Testis (tissue), 2 donors: Measurements from ENCODE around the gene MEI4.

Experiments
- POLR2A ChIP-seq: fragments of 450-650 bp; IDR thresholded peaks from one replicate; pipeline ENCODE4 v1.6.1; 2017; ENCODE audit warnings: antibody characterized with exemption, mild to moderate bottlenecking, moderate library complexity
- TF ChIP-seq, protein P1 (sequence below), 3 experiments: fragments of 450-650 bp in 2 of 3; fragments of 200-600 bp in 1 of 3; sonication (generic) in 1 of 3; IDR thresholded peaks; one replicate each; pipeline ENCODE4 v1.5.1; 2016 to 2019; ENCODE audit warnings: antibody characterized with exemption in 3 of 3, mild to moderate bottlenecking in 2 of 3, moderate library complexity in 1 of 3

GRCh38 chr6:77962070-77962469 lies 309.2 kb downstream of the MEI4 start:
- TF ChIP-seq POLR2A, result no peak
- TF ChIP-seq, protein P1, sequence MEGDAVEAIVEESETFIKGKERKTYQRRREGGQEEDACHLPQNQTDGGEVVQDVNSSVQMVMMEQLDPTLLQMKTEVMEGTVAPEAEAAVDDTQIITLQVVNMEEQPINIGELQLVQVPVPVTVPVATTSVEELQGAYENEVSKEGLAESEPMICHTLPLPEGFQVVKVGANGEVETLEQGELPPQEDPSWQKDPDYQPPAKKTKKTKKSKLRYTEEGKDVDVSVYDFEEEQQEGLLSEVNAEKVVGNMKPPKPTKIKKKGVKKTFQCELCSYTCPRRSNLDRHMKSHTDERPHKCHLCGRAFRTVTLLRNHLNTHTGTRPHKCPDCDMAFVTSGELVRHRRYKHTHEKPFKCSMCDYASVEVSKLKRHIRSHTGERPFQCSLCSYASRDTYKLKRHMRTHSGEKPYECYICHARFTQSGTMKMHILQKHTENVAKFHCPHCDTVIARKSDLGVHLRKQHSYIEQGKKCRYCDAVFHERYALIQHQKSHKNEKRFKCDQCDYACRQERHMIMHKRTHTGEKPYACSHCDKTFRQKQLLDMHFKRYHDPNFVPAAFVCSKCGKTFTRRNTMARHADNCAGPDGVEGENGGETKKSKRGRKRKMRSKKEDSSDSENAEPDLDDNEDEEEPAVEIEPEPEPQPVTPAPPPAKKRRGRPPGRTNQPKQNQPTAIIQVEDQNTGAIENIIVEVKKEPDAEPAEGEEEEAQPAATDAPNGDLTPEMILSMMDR (IDR thresholded peaks at IDR 0.05), result no peak
